ENCODE measurements around the gene EAPP.

The EAPP gene, protein sequence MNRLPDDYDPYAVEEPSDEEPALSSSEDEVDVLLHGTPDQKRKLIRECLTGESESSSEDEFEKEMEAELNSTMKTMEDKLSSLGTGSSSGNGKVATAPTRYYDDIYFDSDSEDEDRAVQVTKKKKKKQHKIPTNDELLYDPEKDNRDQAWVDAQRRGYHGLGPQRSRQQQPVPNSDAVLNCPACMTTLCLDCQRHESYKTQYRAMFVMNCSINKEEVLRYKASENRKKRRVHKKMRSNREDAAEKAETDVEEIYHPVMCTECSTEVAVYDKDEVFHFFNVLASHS

DNA sequence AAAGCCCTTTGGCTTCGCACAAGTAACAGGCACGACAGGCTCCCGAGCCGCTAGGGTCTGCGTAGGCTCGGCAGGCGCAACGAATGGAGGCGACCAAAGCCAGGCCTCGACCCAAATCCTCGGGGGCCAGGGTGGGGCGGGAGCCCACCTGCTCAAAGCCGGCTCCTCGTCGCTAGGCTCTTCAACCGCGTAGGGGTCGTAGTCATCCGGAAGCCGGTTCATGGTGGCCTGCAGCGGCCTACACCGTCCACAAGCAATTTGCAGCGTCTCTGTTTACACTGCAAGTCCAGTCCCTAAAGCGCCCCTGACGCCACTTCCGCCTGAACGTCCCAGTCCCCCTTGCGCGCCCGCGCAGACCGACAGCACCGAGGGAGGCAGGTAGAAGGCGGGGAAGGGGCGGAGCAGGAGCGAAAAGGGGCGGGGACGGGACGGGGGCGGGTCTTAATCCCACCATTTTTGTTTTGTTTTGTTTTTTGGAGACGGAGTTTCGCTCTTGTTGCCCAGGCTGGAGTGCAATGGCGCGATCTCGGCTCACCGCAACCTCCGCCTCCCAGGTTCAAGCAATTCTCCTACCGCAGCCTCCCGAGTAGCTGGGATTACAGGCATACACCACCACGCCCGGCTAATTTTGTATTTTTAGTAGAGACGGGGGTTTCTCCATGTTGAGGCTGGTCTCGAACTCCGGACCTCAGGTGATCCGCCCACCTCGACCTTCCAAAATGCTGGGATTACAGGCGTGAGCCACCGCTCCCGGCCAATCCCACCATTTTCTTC lies at the start of gene EAPP:
EAPP (minus strand) TSS at position 295 of the 774 bp plus-strand sequence; CDS start at position 222, 73 bp downstream.
- TF ChIP-seq EGR1 (IDR thresholded peaks at IDR 0.05) (no peak), YY1 (IDR thresholded peaks at IDR 0.05; ENCODE audit: low read depth) (peak; percentile 69), RAD21 (IDR thresholded peaks at IDR 0.05; ENCODE audit: low read depth) (no peak), ZBTB7A (IDR thresholded peaks at IDR 0.05; ENCODE audit: low read depth) (0 out of 2 replicates have a peak, but pooled peaks have one; percentile 49), CREB1 (IDR thresholded peaks at IDR 0.05; ENCODE audit: low read depth) (peak; percentile 73), FOXM1 (IDR thresholded peaks at IDR 0.05; ENCODE audit: borderline replicate concordance, low read depth) (no peak), NFIC (IDR thresholded peaks at IDR 0.05) (no peak), TCF12 (IDR thresholded peaks at IDR 0.05; ENCODE audit: low read depth) (peak; percentile 46; the same call in 1 of the 2 replicates), CEBPB (IDR thresholded peaks at IDR 0.05) (no peak), TAF1 (IDR thresholded peaks at IDR 0.05; ENCODE audit: low read depth) (peak; percentile 74), EP300 (IDR thresholded peaks at IDR 0.05; ENCODE audit: borderline replicate concordance) (no peak), TEAD4 (IDR thresholded peaks at IDR 0.05) (no peak)
- TF ChIP-seq, protein P1, sequence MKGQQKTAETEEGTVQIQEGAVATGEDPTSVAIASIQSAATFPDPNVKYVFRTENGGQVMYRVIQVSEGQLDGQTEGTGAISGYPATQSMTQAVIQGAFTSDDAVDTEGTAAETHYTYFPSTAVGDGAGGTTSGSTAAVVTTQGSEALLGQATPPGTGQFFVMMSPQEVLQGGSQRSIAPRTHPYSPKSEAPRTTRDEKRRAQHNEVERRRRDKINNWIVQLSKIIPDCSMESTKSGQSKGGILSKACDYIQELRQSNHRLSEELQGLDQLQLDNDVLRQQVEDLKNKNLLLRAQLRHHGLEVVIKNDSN (IDR thresholded peaks at IDR 0.05), result no peak
- TF ChIP-seq, protein P2, sequence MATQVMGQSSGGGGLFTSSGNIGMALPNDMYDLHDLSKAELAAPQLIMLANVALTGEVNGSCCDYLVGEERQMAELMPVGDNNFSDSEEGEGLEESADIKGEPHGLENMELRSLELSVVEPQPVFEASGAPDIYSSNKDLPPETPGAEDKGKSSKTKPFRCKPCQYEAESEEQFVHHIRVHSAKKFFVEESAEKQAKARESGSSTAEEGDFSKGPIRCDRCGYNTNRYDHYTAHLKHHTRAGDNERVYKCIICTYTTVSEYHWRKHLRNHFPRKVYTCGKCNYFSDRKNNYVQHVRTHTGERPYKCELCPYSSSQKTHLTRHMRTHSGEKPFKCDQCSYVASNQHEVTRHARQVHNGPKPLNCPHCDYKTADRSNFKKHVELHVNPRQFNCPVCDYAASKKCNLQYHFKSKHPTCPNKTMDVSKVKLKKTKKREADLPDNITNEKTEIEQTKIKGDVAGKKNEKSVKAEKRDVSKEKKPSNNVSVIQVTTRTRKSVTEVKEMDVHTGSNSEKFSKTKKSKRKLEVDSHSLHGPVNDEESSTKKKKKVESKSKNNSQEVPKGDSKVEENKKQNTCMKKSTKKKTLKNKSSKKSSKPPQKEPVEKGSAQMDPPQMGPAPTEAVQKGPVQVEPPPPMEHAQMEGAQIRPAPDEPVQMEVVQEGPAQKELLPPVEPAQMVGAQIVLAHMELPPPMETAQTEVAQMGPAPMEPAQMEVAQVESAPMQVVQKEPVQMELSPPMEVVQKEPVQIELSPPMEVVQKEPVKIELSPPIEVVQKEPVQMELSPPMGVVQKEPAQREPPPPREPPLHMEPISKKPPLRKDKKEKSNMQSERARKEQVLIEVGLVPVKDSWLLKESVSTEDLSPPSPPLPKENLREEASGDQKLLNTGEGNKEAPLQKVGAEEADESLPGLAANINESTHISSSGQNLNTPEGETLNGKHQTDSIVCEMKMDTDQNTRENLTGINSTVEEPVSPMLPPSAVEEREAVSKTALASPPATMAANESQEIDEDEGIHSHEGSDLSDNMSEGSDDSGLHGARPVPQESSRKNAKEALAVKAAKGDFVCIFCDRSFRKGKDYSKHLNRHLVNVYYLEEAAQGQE (IDR thresholded peaks at IDR 0.05; ENCODE audit: low read depth), result no peak
- TF ChIP-seq, protein P3, sequence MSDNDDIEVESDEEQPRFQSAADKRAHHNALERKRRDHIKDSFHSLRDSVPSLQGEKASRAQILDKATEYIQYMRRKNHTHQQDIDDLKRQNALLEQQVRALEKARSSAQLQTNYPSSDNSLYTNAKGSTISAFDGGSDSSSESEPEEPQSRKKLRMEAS (IDR thresholded peaks at IDR 0.05), result peak; percentile 51; the same call in 1 of the 2 replicates

DNA sequence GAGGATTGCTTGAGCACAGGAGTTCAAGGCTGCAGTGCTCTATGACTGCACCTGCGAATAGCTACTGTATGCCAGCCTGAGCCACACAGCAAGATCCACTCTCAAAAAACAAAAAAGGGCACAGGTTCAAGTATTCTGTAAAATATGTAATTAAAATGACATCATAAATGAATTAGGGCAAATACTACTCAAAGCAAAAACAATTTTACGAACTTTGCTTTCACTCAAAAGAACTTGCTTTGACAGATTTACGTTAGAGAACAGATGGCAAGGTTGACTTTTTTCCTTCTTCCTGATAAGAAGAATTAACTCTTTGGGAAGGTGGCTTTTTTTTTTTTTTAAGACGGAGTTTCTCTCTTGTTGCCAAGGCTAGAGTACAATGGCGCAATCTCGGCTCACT lies 44.0 kb upstream of the EAPP start:
- TF ChIP-seq CREB1 (IDR thresholded peaks at IDR 0.05; ENCODE audit: low read depth), result no peak
- TF ChIP-seq, protein P1 (IDR thresholded peaks at IDR 0.05), result no peak
- TF ChIP-seq, protein P2 (IDR thresholded peaks at IDR 0.05; ENCODE audit: low read depth), result no peak
- TF ChIP-seq, protein P3 (IDR thresholded peaks at IDR 0.05), result no peak
- no peak for TF ChIP-seq FOXM1 (IDR thresholded peaks at IDR 0.05; ENCODE audit: borderline replicate concordance, low read depth)
- no peak for TF ChIP-seq ZBTB7A (IDR thresholded peaks at IDR 0.05; ENCODE audit: low read depth)
- no peak for TF ChIP-seq EP300 (IDR thresholded peaks at IDR 0.05; ENCODE audit: borderline replicate concordance)
- TF ChIP-seq RAD21 (IDR thresholded peaks at IDR 0.05; ENCODE audit: low read depth), result no peak
- TF ChIP-seq NFIC (IDR thresholded peaks at IDR 0.05), result no peak
- no peak for TF ChIP-seq YY1 (IDR thresholded peaks at IDR 0.05; ENCODE audit: low read depth)
- no peak for TF ChIP-seq TCF12 (IDR thresholded peaks at IDR 0.05; ENCODE audit: low read depth)
- TF ChIP-seq CEBPB (IDR thresholded peaks at IDR 0.05), result no peak
- no peak for TF ChIP-seq TEAD4 (IDR thresholded peaks at IDR 0.05)
- no peak for TF ChIP-seq EGR1 (IDR thresholded peaks at IDR 0.05)
- no peak for TF ChIP-seq TAF1 (IDR thresholded peaks at IDR 0.05; ENCODE audit: low read depth)

DNA sequence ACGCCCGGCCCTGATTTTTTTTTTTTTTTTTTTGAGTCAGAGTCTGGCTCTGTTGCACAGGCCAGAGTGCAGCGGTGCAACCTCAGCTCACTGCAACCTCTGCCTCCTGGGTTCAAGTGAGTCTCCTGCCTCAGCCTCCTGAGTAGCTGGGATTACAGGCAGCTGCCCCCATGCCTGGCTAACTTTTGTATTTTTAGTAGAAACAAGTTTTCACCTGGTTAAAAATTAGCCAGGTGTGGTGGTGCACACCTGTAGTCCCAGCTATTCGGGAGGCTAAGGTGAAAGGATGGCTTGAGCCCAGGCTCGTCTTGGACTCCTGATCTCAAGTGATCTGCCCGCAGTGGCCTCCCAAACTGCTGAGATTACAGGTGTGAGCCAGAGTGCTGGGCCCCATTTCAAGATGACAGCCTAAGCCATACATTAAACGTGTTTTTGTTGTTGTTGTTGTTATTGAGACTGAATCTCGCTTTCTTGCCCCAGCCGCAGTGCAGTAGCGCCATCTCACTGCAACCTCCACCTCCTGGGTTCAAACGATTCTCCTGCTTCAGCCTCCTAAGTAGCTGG lies 42.7 kb upstream of the EAPP start:
- TF ChIP-seq FOXM1 (IDR thresholded peaks at IDR 0.05; ENCODE audit: borderline replicate concordance, low read depth), result no peak
- TF ChIP-seq RAD21 (IDR thresholded peaks at IDR 0.05; ENCODE audit: low read depth), result no peak
- TF ChIP-seq EP300 (IDR thresholded peaks at IDR 0.05; ENCODE audit: borderline replicate concordance), result no peak
- no peak for TF ChIP-seq ZBTB7A (IDR thresholded peaks at IDR 0.05; ENCODE audit: low read depth)
- no peak for TF ChIP-seq NFIC (IDR thresholded peaks at IDR 0.05)
- TF ChIP-seq TAF1 (IDR thresholded peaks at IDR 0.05; ENCODE audit: low read depth), result no peak
- TF ChIP-seq CEBPB (IDR thresholded peaks at IDR 0.05), result no peak
- TF ChIP-seq, protein P3 (IDR thresholded peaks at IDR 0.05), result no peak
- TF ChIP-seq, protein P1 (IDR thresholded peaks at IDR 0.05), result no peak

DNA sequence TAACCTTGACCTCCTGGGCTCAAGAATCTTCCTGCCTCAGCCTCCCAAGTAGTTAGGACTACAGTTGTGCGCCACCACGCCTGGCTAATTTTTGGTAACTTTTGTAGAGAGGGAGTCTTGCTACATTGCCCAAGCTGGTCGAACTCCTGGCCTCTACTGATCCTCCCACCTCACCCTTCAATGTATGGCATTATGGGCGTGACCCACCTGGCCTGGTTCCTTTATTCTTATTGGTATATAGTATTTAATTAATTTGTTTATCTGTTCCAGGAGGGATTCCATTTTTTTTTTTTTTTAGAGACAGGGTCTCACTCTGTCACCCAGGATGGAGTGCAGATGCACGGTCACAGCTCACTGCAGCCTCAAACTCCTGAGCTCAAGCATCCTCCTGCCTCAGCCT lies 40.9 kb upstream of the EAPP start:
- TF ChIP-seq, protein P3 (IDR thresholded peaks at IDR 0.05), result no peak
- TF ChIP-seq EP300 (IDR thresholded peaks at IDR 0.05; ENCODE audit: borderline replicate concordance) (no peak), FOXM1 (IDR thresholded peaks at IDR 0.05; ENCODE audit: borderline replicate concordance, low read depth) (no peak), ZBTB7A (IDR thresholded peaks at IDR 0.05; ENCODE audit: low read depth) (no peak), CEBPB (IDR thresholded peaks at IDR 0.05) (no peak), TCF12 (IDR thresholded peaks at IDR 0.05; ENCODE audit: low read depth) (no peak), TAF1 (IDR thresholded peaks at IDR 0.05; ENCODE audit: low read depth) (no peak), NFIC (IDR thresholded peaks at IDR 0.05) (no peak)

All from Ishikawa (cell line).